ENCODE measurements around the gene EIF5. TPM values are rescaled to one million over a fixed set of nuclear protein-coding genes. Genes with fewer than 3 reads are reported as not detected.
A peak's percentile ranks its signal among the peaks of the same experiment; 100 is the strongest.

Gene EIF5
- total RNA-seq, 2 donors from 2014 or later, result 246 to 287 TPM

DNA sequence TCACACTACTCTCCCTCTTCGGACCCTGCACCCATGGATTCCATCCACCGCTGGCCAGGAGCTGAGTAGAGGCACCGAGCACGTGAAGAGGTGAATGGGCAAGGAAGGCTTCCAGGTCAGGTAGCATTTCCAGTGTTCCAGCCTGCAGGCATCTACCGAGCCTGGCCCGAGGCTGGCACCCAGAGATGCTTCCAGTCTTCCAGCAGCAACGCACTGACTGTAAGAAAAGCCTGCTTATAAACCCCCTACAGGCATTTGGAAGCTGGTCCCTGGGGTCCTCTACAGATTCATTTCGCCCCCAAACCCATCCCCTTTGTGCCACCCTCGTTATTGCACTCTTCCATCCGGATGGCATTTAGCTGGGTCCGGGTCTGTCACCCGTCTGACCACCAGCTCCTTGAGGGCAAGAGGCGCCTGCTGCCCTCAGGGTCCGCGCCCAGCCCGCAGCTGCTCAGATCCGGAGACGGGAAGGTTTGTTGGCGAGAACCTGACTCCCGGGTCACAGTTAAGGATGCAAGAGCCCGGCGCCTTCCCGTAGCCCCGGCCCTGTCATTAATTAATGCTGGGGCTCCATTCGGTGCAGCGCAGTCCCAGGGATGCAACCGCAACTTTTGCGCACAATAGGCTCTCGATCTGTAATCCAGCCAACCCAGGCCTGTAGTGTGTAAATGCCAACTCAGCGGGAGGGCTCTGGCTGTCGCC lies 50.6 kb downstream of the EIF5 start:
- peak in 1 of 2 donors; percentile 14 for ATAC-seq
- no peak for DNase-seq
- intact Hi-C loops (cut with DNase I), result loop anchor here (10.0 kb wide), 2 partner anchors 50 to 70 kb away; partner anchors contain the start of gene EIF5 (in 1 of the 2)

DNA sequence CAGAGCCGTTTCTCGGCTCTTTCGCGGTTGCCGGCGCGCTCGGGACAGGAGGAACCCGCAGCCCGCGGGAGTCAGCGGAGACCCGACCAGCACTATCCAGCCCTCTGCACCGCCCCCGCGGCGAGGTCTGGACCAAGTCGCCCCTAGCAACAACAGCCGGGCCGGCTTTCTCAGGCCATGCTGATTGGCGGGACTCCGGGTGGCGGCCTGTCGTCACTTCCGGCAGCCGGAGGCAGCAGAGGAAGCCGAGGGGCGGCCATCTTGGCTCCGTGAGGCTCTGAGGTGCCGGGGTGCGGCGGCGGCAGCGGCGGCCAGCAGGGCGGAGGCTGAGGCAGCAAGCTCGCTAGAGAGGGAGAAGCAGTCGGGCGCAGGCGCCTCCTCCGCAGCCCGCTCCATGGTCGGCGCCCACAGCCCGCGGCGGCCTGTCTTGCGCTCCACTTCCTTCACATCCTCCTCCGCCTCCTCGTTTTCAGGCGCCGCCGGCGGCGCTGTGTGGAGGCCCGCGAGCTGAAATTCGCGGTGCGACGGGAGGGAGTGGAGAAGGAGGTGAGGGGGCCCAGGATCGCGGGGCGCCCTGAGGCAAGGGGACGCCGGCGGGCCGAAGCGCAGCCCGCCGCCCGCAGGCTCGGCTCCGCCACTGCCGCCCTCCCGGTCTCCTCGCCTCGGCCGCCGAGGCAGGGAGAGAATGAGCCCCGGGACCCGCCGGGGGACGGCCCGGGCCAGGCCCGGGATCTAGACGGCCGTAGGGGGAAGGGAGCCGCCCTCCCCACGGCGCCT lies 51.3 kb downstream of the EIF5 start, which contains the start of gene MARK3:
TSS of gene MARK3 (plus strand) at position 264 of the 777 bp plus-strand sequence. CDS start 615 bp downstream, outside the sequence.
- intact Hi-C loops (cut with DNase I), result loop anchor here (10.0 kb wide), 2 partner anchors 51 to 69 kb away; partner anchors contain the start of gene EIF5 (in 1 of the 2)
- ATAC-seq (peak; percentile 97 to 98), DNase-seq (peak; percentile 99)

DNA sequence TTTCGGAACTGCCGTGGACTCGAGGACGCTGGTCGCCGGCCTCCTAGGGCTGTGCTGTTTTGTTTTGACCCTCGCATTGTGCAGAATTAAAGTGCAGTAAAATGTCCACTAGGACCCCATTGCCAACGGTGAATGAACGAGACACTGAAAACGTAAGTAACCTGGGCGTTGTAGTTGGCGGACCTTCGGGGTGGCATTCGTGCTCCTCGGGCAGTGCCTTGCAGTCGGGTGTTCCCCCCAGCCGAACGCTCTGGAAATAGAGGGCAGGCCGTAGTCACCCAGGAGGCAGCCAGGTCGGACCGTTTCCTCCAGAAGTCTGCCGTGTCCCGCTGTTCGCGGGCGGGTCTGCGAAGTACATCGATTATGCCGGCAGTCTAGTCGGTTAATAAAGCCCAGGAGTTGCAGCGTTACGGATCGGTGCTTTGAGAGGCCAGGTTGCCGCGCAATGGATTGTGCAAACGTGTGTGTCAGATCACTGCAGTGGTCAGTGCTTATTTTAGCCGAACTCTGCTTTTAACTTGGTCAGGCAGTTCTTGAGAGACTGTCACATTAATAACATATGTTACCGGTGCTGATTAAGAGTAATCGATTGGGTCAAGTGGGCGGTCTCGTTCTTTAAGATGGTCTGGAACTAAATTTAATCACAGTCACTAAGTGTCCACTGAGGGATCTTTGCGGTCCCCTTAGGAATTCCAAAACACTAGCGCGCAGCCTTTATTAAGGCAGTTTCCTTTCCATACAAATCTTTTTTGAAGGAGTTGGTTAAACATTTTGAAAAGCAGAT lies 52.1 kb downstream of the EIF5 start:
- DNase-seq (no peak), ATAC-seq (peak; percentile 18 to 25)
- intact Hi-C loops (cut with DNase I), result loop anchor here (10.0 kb wide), 2 partner anchors 51 to 69 kb away; partner anchors contain the start of gene EIF5 (in 1 of the 2)

DNA sequence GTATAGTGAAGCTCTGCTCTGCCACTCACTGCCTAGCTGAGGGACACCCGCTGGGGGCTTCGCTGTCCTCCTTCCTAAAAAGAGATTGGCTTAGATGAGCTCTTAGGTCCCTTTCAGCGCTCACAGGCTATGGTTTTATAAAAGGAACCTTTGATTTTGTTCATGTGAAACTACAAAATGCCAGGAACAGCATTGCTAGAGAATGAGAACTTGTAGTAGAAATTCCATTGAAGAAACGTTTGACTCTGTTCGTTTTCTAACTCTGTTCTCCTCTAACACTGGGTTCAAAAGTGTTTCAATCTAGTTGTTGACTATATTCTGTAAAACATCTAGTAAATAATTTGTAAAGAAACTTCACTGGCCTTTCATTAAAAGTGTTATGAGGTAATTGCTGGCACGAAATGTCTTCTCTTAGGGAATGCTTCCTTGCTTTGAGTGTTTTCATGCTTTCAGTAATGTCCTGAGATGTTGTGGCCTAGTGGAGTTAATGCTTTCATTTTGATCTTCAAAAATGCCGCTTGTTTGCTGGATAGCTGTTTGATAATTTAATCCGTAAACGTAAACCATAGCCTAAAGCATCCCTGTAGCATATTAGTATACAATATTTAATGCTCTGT lies 52.8 kb downstream of the EIF5 start:
- ATAC-seq, result no peak
- intact Hi-C loops (cut with DNase I), result loop anchor here (10.0 kb wide), 2 partner anchors 52 to 68 kb away; partner anchors contain the start of gene EIF5 (in 1 of the 2)
- DNase-seq, result no peak

DNA sequence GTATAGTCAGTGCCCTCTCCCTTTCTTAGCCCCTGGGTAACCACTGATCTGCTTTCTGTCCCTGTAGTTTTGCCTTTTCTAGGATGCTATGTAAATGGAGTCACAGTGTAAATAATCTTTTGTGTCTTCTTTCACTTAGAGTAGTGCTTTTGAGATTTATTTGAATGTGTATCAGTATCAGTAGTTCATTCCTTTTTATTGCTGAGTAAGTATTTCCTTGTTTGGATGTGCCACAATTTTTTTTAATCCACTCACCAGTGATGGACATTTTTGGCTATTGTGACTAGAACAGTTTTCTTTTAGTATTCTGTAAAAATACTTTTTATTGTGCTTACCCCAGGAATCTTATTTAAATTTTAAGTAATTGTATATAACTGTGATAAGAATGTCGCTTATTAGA lies 54.6 kb downstream of the EIF5 start:
- no peak for DNase-seq
- intact Hi-C loops (cut with DNase I), result loop anchor here (10.0 kb wide), 2 partner anchors 54 to 66 kb away; partner anchors contain the start of gene EIF5 (in 1 of the 2)
- ATAC-seq, result no peak

DNA sequence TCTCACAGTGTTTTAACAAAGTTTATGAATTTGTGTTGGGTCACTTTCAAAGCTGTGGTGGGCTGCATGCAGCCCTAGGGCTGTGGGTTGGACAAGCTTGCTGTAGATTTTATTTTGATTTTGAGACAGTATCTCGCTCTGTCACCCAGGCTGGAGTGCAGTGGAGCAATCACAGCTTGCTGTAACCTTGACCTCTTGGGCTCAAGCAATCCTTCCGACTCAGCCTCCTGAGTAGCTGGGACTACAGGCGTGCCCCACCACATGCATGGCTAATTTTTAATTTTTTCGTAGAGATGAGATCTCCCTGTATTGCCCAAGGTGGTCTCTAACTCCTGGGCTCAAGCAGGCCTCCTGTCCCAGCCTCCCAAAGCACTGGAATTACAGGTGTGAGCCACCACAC lies 56.6 kb downstream of the EIF5 start:
- intact Hi-C loops (cut with DNase I), result loop anchor here in 1 of 2 donors (5.0 kb wide), 1 partner anchor 57 kb away; no protein-coding TSS in a partner anchor
- ATAC-seq, result no peak
- DNase-seq, result no peak

DNA sequence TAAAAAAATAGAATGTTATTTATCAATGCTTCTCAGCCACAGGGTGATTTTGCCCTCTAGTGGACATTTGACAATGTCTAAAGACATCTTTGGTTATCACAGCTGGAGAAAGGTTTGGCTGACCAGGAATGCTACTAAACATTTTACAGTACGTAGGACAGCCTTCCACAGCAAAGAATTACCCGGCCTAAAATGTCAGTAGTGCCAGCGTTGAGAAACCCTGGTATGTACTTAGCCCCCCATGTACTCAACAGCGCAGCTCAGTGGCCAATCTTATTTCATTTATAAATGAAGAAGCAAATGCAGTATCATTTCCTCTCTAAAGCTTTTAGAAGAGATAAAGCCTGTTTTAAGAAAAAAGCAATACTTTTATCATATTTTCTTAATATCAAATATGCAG lies 57.0 kb downstream of the EIF5 start:
- intact Hi-C loops (cut with DNase I), result loop anchor here in 1 of 2 donors (5.0 kb wide), 1 partner anchor 56 kb away; no protein-coding TSS in a partner anchor
- DNase-seq (no peak), ATAC-seq (peak in 1 of 2 donors; percentile 11)

DNA sequence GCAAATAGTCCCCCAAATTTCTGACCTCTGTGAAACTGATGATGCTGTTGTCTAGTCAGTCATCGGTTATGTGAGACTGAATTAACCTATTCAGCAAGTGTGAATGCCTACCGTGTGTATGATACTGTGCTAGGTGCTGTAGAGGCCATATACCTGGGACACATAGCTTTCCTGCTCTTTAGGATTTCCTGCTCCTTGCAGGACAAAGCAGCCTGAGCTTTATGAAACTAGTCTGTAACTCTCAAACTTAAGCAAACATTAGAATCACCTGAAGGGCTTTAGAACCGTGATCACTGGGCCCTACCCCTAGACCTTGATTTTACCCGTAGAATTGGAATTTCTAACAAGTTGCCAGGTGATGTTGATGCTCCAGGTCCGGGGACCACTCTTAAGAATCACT lies 58.1 kb downstream of the EIF5 start:
- ATAC-seq, result no peak
- intact Hi-C loops (cut with DNase I), result loop anchor here in 1 of 2 donors (5.0 kb wide), 1 partner anchor 55 kb away; no protein-coding TSS in a partner anchor
- DNase-seq, result no peak

DNA sequence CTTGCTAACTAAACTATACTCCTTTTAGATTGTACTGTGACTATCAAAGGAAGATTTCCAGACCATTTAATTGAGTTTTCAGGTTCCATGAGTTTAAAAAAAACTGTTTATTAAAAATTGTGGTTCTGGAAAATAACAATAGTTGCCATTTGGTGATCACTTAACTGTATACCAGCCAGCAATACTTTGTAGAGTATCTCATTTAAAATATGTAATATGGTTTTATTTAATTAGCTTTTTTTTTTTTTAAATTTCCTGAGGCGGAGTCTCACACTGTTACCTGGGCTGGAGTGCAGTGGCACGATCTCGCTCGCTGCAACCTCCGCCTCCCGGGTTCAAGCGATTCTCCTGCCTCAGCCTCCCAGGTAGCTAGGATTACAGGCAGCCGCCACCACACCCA lies 58.5 kb downstream of the EIF5 start:
- DNase-seq, result no peak
- intact Hi-C loops (cut with DNase I), result loop anchor here in 1 of 2 donors (5.0 kb wide), 1 partner anchor 55 kb away; no protein-coding TSS in a partner anchor
- ATAC-seq, result no peak

DNA sequence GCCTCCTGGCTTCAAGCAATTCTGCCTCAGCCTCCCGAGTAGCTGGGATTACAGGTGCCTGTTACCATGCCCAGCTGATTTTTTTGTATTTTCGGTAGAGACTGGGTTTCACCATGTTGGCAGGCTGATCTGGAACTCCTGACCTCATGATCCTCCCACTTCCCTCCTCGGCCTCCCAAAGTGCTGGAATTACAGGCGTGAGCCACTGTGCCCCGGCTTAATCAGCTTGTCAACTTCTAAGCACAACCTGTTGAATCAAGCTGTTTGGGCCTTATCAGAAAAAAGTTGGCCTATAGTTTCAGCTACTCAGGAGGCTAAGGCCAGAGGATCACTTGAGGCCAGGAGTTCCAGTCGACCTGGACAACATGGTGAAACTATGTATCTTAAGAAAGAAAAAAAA lies 59.0 kb downstream of the EIF5 start:
- DNase-seq (no peak), ATAC-seq (peak in 1 of 2 donors; percentile 47)
- intact Hi-C loops (cut with DNase I), result loop anchor here in 1 of 2 donors (5.0 kb wide), 1 partner anchor 54 kb away; no protein-coding TSS in a partner anchor

DNA sequence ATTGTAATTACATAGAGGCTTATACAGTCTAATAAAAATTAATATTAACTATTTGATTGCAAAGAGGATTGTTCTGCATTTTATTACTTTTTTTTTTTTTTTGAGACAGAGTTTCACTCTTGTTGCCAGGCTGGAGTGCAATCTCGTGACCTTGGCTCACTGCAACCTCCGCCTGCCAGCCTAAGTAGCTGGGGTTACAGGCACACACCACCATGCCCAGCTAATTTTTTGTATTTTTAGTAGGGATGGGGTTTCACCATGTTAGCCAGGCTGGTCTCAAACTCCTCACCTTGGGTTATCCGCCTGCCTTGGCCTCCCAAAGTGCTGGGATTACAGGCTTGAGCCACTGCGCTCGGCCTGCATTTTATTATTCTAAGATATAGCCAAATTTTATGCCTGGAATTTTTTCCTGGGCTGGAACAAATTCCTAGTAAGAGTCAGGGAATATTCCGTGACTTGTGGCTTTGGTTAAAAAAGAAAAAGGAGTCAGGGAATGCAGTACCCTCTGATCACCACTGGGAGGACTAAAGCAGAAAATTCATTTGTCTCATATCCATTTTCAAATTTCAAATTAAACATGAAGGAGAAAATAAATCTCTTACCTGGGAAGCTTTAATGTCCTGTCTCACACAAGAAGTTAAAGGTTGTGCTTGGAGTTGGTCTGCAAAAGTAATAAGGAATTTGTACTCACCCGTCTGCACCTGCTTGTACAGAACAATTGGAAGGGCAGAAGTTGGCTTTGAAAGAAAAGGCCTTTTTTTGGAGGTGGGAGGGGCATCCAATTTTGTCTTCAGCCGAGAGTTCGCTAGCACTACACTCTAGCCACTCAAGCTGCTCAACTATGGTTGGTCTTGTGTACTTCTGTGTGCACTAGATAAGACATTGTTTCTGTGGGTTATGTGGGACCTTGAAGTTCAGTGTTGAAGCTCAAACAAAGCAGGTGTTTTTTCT lies 59.9 kb downstream of the EIF5 start:
- ATAC-seq, result peak; percentile 32 to 48
- DNase-seq, result no peak
- intact Hi-C loops (cut with DNase I), result loop anchor here in 1 of 2 donors (5.0 kb wide), 1 partner anchor 53 kb away; no protein-coding TSS in a partner anchor

Other genes with a start within 250 kb of the EIF5 start
- gene EXOC3L4, start 239.5 kb upstream of the EIF5 start, total RNA-seq, result under 1 TPM; 0.91 to 0.92 TPM
- 10 to 100 TPM; 60.2 to 72.0 TPM for gene TNFAIP2, start 210.8 kb upstream of the EIF5 start, total RNA-seq
- 10 to 100 TPM; 68.7 to 81.7 TPM for gene MARK3, start 51.2 kb downstream of the EIF5 start, total RNA-seq
- 100 to 1,000 TPM; 407 to 412 TPM for gene CKB, start 188.6 kb downstream of the EIF5 start, total RNA-seq
- gene TRMT61A, start 195.0 kb downstream of the EIF5 start, total RNA-seq, result 1 to 10 TPM; 6.0 to 8.5 TPM
- gene BAG5, start 228.4 kb downstream of the EIF5 start, total RNA-seq, result 10 to 100 TPM; 15.2 to 23.6 TPM
- gene COA8, start 228.7 kb downstream of the EIF5 start, total RNA-seq, result 10 to 100 TPM; 37.8 to 42.5 TPM

All from left cardiac atrium (tissue), 4 donors.